Memory B cell (primary cell): ENCODE measurements around the gene TAF10.

Experiments
- ATAC-seq: fragments of 150-1000 bp; cut with Tn5 transposase; 2 replicates; pipeline ENCODE4 v1.10.0; 2021; ENCODE audit warnings: low read depth, mild to moderate bottlenecking, moderate library complexity
- DNase-seq, 2 donors: peaks; one replicate each; pipeline ENCODE4 v3.0.0; 2022; ENCODE audit warnings: low spot score in 2 of 2
- H3K27ac Mint-ChIP-seq: one replicate; pipeline ENCODE4 v1.8.0; 2022; ENCODE audit warnings: mild to moderate bottlenecking, moderate library complexity, mixed read lengths
- H3K27me3 Mint-ChIP-seq: one replicate; pipeline ENCODE4 v1.8.0; 2022; ENCODE audit warnings: mixed read lengths
- H3K36me3 Mint-ChIP-seq: one replicate; pipeline ENCODE4 v1.8.0; 2022; ENCODE audit warnings: mild to moderate bottlenecking, mixed read lengths
- H3K4me1 Mint-ChIP-seq: one replicate; pipeline ENCODE4 v1.8.0; 2022; ENCODE audit warnings: mixed read lengths
- H3K4me3 Mint-ChIP-seq: one replicate; pipeline ENCODE4 v1.8.0; 2022; ENCODE audit warnings: mild to moderate bottlenecking, moderate library complexity, mixed read lengths
- H3K9me3 Mint-ChIP-seq: one replicate; pipeline ENCODE4 v1.8.0; 2022; ENCODE audit warnings: mixed read lengths

The TAF10 gene

DNA sequence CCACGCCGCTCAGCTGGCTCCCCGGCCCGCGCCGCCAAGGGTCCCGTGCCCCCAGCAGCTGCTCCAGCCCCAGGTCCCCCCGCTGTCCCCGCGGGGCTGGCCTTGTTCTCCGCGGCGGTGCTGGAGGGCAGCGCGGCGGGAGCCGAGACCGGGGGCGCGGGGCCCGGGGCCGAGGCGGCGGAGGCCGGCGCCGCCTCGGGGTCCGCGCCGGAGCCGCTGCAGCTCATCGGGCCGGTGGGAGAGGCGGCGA lies 128 bp downstream of the TAF10 start:
- peak; percentile 4 for ATAC-seq
- peaks cover 38% of the 10 kb centered on the region for H3K36me3 Mint-ChIP-seq
- DNase-seq = no peak
- H3K4me1 Mint-ChIP-seq = peaks cover 28% of the 10 kb centered on the region
- H3K27ac Mint-ChIP-seq = no peak overlapping the region
- no peaks in the 10 kb centered on the region for H3K9me3 Mint-ChIP-seq
- no peaks in the 10 kb centered on the region for H3K27me3 Mint-ChIP-seq
- peak overlapping the region; percentile 90 for H3K4me3 Mint-ChIP-seq

DNA sequence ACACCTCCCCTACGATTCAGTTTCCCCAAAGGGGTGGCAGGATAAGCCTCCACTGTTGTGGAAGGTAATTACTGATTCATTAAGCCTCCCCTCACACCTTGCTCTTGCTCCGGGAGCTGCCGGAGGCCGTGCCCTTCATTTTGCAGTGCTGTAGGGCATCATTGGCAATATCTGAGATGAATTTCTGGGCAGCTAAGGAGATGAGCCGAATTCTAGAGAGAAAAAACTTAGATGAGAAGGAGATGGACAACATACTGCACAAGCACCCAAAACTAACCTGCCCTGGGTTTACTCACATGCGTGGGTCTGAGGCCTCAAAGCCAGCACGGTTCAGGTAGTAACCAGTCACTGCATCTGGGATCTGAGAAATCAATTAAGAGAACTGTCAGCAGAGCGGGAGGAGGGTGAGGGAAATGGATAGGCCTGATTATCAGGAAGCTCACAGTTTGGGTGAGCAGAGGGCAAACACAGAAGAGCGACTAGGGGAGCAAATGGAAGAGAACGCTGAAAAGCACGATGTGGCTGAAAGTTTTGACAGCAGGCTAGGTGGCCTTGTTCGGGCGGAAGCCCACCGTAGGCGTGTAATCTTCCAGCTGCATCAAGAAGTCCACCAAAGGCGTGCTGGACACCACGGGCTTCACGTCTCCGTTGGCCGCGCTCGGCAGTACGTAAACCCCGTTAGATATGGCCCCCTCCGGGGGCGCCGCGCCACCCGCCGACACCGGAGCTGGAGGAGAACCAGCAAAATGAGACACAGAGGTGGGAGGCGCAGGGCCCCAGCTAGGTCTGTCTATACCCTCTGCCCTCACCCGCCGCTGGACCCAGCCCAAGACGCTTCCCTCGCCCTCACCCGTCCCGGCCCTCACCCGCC lies 689 bp downstream of the TAF10 start:
- peaks cover 34% of the 10 kb centered on the region for H3K36me3 Mint-ChIP-seq
- peaks cover 27% of the 10 kb centered on the region for H3K4me1 Mint-ChIP-seq
- peak overlapping the region; percentile 90 for H3K4me3 Mint-ChIP-seq
- ATAC-seq (no peak), DNase-seq (no peak)
- no peak overlapping the region for H3K27ac Mint-ChIP-seq
- H3K27me3 Mint-ChIP-seq = no peaks in the 10 kb centered on the region
- no peaks in the 10 kb centered on the region for H3K9me3 Mint-ChIP-seq

DNA sequence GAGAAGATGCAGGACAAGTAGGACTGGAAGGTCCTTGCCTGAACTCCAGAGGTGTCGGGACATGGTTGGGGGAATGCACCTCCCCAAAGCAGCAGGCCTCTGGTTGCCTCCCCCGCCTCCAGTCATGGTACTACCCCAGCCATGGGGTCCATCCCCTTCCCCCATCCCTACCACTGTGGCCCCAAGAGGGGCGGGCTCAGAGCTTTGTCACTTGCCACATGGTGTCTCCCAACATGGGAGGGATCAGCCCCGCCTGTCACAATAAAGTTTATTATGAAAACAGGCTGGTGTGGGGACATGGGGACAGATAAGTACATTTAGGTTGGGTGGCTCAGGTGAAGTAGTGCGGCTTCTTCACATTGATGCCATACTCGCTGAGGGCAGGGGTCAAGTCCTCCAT lies 1.4 kb downstream of the TAF10 start:
- ATAC-seq (no peak), DNase-seq (no peak)
- no peaks in the 10 kb centered on the region for H3K9me3 Mint-ChIP-seq
- no peak overlapping the region for H3K27ac Mint-ChIP-seq
- peaks cover 29% of the 10 kb centered on the region for H3K36me3 Mint-ChIP-seq
- H3K27me3 Mint-ChIP-seq = no peaks in the 10 kb centered on the region
- peak overlapping the region; percentile 90 for H3K4me3 Mint-ChIP-seq
- peaks cover 27% of the 10 kb centered on the region for H3K4me1 Mint-ChIP-seq

DNA sequence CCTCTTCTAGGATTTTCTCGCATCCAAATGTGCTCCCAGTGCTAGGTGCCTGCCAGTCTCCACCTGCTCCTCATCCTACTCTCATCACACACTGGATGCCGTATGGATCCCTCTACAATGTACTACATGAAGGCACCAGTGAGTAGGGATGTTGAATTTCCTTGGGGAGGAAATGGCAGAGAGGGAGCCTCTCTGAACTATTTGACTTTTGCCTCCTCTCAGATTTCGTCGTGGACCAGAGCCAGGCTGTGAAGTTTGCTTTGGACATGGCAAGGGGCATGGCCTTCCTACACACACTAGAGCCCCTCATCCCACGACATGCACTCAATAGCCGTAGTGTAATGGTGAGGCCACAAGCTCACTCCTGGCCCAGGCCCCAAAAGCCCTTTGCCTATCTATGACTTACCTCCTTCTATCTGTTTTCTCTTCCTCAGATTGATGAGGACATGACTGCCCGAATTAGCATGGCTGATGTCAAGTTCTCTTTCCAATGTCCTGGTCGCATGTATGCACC lies 2.5 kb downstream of the TAF10 start:
- ATAC-seq (no peak), DNase-seq (no peak)
- Mint-ChIP-seq H3K9me3 (no peaks in the 10 kb centered on the region), H3K36me3 (peaks cover 20% of the 10 kb centered on the region), H3K4me1 (peaks cover 23% of the 10 kb centered on the region), H3K4me3 (no peak overlapping the region), H3K27ac (peak overlapping the region; percentile 73), H3K27me3 (no peaks in the 10 kb centered on the region)

DNA sequence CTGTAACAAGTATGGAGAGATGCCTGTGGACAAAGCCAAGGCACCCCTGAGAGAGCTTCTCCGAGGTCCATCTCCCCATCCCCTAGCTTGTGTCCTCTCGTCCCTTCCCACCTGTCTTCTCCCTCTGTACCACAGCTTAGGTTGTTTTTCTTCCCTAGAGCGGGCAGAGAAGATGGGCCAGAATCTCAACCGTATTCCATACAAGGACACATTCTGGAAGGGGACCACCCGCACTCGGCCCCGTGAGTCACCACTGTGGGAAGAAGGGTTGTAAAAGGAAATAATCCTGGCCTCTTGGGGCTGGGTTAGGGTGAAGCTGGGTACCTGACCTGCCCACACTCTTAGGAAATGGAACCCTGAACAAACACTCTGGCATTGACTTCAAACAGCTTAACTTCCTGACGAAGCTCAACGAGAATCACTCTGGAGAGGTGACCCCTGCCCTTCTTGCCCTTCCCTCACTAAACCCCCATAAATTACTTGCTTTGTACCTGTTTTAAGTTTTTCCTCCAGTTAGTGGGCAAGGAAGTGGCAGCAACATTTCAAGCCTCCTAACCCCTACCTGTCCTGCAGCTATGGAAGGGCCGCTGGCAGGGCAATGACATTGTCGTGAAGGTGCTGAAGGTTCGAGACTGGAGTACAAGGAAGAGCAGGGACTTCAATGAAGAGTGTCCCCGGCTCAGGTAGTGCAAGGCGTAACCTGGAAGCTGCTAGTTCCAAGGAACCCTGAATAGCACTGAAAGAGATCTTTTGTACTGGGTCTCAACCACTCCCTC lies 3.1 kb downstream of the TAF10 start:
- DNase-seq = peak in 1 of 2 donors; percentile 7
- H3K9me3 Mint-ChIP-seq = no peaks in the 10 kb centered on the region
- H3K27me3 Mint-ChIP-seq = no peaks in the 10 kb centered on the region
- peaks cover 20% of the 10 kb centered on the region for H3K36me3 Mint-ChIP-seq
- H3K27ac Mint-ChIP-seq = peak overlapping the region; percentile 73
- H3K4me3 Mint-ChIP-seq = no peak overlapping the region
- no peak for ATAC-seq
- peaks cover 23% of the 10 kb centered on the region for H3K4me1 Mint-ChIP-seq

DNA sequence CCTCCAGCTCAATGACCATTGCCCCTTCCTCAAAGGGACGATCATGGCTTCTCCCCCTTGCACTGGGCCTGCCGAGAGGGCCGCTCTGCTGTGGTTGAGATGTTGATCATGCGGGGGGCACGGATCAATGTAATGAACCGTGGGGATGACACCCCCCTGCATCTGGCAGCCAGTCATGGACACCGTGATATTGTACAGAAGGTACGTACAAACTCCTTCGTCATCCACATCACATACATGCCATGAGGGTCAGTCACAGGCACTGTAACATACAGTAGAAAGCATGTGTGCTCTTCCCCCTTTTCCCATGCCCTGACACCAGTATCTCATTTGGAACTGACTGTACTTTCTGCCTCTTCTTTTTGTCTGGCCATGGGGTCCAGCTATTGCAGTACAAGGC lies 4.0 kb downstream of the TAF10 start:
- Mint-ChIP-seq H3K27ac (no peak overlapping the region), H3K4me1 (peaks cover 23% of the 10 kb centered on the region), H3K9me3 (no peaks in the 10 kb centered on the region), H3K27me3 (no peaks in the 10 kb centered on the region), H3K4me3 (no peak overlapping the region), H3K36me3 (peaks cover 20% of the 10 kb centered on the region)
- ATAC-seq (no peak), DNase-seq (no peak)

DNA sequence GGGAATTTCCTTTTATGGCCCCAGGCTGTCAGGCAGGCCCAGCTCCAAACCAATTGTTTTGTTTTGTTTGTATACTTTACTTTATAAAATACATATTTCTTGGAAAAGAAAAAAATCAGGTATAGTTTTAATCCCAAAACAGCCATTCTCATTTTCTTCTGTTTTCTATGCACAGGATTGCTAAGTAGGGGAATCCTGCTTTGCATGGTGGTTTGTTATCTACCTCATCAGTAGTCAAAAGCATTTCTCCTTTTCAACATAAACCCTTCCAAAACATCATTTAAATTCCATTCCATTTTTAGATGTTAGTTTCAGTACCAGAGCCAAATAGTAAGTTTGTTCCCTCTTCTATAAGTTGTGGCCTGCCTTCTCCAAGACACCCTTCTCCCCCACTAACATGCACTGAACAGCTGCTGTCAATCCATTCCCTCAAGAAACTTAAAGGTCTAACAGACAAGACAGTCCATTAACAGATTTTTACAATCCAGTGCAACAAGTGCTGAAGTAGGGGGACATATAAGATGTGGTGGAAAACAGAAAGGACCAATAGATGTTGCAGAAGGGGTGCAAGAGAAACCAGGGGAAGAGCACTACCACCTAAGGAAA lies 4.7 kb downstream of the TAF10 start:
- ATAC-seq (no peak), DNase-seq (no peak)
- H3K9me3 Mint-ChIP-seq = no peaks in the 10 kb centered on the region
- H3K27ac Mint-ChIP-seq = peak overlapping the region; percentile 81
- H3K36me3 Mint-ChIP-seq = peaks cover 20% of the 10 kb centered on the region
- H3K27me3 Mint-ChIP-seq = no peaks in the 10 kb centered on the region
- peak overlapping the region; percentile 45 for H3K4me3 Mint-ChIP-seq
- H3K4me1 Mint-ChIP-seq = peaks cover 23% of the 10 kb centered on the region

DNA sequence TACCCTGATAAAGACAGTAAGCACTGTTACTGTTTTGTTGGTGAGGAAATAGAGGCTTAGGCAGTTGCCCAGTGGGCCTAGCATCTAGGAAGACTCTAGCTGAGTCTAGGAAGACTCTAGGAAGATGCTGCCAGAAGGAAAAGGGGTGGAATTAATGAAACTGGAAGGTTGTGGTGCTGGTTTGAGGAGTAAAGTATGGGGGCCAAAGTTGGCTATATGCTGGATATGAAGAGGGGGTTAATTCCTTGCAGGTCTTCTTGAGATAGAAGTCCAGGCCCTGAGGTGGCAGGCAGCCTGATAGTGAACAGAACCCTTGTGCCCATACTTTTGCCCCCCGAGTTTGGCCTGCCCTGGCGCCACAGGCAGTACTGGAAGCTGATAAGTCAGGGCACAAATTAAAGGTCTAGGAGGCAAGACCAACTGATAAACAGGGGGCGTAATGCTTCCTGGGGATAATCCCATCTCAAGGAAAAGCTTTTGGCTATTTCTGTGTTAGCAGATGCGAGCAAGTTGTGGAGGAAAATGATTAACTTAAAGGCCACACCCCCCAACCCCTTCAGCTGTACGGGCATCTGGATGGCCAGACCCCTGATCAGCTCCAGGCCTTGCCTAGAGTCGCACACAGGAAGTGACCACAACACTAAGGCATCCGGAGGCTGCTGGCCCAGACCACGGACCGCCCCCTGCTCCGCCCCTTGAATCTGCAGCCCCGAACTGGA lies 5.4 kb downstream of the TAF10 start:
- H3K4me3 Mint-ChIP-seq = peak overlapping the region; percentile 15
- no peaks in the 10 kb centered on the region for H3K9me3 Mint-ChIP-seq
- ATAC-seq (no peak), DNase-seq (peak in 1 of 2 donors; percentile 18)
- H3K36me3 Mint-ChIP-seq = peaks cover 20% of the 10 kb centered on the region
- H3K27ac Mint-ChIP-seq = peak overlapping the region; percentile 81
- H3K27me3 Mint-ChIP-seq = no peaks in the 10 kb centered on the region
- H3K4me1 Mint-ChIP-seq = peaks cover 28% of the 10 kb centered on the region

DNA sequence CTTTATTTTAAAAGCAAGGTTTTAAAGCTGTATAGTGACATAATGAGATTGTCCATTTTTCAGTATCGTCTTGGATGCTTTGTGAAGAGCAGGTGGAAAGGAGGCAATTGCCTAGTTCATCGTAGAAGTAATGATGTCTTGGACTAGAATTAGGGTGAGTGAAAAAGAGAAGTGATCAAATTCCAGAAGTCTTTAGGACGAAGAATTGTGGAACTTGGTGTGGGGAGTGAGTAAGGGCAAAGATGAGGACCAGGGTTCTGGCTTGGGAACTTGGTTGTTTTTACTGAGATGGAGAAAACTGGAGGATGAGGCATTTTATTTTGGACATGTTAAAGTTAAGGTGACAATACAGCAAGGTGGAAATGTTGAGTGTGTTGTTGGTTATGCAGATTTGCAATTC lies 7.2 kb downstream of the TAF10 start:
- Mint-ChIP-seq H3K36me3 (peaks cover 15% of the 10 kb centered on the region), H3K4me1 (peaks cover 20% of the 10 kb centered on the region), H3K9me3 (no peaks in the 10 kb centered on the region), H3K4me3 (no peak overlapping the region), H3K27ac (no peak overlapping the region), H3K27me3 (no peaks in the 10 kb centered on the region)
- no peak for ATAC-seq
- no peak for DNase-seq

DNA sequence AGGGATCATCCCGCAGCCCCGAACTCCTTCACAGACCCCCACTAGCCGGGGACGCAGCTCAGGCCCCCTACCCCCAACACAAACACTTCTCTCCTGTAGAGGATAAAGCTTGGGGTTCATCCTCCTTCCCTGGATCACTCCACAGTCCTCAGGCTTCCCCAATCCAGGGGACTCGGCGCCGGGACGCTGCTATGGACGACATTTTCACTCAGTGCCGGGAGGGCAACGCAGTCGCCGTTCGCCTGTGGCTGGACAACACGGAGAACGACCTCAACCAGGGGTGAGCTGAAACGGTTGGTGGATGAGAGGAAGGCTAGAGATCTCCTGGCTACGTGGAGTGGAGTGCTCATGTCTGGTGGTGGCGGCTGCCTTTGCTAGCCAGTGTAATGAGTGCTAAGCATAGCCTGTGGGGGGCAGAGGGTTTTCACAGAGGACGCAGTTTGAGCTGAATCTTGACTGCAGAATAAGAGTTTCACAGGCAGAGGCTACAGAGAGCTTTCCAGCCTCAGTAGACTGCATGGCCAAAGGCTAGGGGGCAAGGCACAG lies 7.9 kb downstream of the TAF10 start:
- Mint-ChIP-seq H3K9me3 (no peaks in the 10 kb centered on the region), H3K27me3 (no peaks in the 10 kb centered on the region), H3K4me1 (peaks cover 25% of the 10 kb centered on the region), H3K27ac (no peak overlapping the region), H3K36me3 (peaks cover 16% of the 10 kb centered on the region), H3K4me3 (no peak overlapping the region)
- ATAC-seq (peak; percentile 63), DNase-seq (peak; percentile 30 to 52)

DNA sequence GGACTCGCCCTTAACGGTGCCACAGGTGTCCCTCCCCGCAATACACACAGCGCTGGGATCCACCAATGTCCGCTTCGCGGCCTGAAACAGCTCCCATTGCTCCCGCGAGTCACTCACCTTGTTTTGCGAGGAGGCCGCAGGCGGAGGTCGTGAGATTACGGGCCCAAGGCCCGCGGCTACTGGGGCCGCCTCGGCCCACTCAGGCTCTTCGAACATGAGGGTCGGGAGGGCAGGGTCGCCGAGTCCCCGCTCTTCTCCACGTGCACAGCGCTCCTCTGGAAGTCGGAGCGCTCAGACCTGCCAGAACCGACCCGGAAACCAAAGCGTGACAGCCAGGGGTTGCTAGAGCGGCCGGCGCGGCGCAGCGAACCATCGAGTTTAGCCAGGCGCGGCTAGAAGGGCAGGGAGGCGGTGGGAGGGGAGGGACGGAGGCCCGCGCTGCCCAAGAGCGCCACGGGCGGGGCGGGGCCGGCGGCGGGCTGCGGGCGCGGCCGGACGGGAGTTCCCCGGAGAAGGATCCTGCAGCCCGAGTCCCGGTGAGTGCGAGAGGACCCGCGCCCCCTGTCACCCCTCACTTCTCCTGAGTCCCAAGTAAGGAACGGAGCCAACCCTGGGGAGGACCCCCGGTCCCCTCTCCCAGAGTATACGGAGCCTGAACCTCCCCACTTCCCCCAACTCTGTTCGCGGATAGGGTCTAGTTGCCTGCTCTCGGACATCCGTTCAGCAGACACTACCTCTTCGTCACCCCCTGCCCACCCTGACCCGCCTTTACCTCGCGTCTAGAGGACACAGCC lies 8.5 kb downstream of the TAF10 start, which contains the start of the genes ILK and RRP8:
Gene ILK, plus strand, starts transcription at position 488 of the 794 bp plus-strand sequence. CDS start 498 bp downstream, outside the sequence.
Gene RRP8, minus strand, starts transcription at position 330 of the 794 bp plus-strand sequence. Its CDS starts 114 bp downstream, at position 216.
- Mint-ChIP-seq H3K36me3 (peaks cover 16% of the 10 kb centered on the region), H3K4me1 (peaks cover 29% of the 10 kb centered on the region), H3K27ac (no peak within 1 kb of the TSS), H3K27me3 (no peaks in the 10 kb centered on the region), H3K4me3 (no peak within 1 kb of the TSS), H3K9me3 (no peaks in the 10 kb centered on the region)
- ATAC-seq (peak; percentile 85), DNase-seq (peak; percentile 76 to 81)

DNA sequence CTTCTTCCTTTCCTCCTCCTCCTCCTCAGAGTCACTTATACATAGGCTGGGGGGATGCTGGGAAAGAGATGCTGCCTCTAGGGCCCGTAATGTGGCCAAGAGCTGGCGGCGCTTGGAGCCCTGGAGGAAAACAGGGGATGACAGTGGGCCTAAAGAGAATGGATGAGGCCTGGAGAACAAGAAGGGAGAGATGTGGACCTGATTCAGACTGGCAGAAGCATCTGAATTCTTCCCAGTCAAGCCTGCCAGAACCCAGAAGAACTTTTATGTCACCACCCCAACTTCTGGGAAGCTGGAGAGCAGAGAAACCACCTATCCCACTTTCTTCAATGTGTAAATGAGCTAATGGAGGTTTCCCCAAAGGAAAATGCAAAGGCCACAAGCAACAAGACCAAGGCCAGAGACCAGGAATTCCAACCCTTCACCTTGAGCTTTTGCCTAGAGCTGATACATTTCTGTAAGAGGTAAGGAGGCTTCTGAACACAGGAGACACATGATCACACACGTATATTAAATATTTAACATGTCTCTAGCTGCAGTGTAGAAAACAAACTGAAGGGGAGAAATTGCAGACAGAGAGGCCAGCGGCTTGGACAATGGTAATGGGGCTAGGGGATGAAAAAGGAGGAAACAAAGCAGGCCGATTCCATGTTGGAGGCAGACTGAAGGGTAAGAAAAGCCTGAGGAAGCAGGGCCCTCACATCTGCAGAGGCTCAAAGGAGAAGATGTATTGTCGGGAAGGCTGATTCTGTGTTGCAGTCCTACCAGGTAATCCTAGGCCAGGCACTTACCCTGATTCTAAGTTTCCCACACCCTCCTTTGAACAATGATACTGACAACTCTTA lies 9.7 kb downstream of the TAF10 start:
- H3K27ac Mint-ChIP-seq = peak overlapping the region; percentile 73
- no peaks in the 10 kb centered on the region for H3K9me3 Mint-ChIP-seq
- H3K4me3 Mint-ChIP-seq = no peak overlapping the region
- no peaks in the 10 kb centered on the region for H3K27me3 Mint-ChIP-seq
- no peak for DNase-seq
- H3K36me3 Mint-ChIP-seq = peaks cover 19% of the 10 kb centered on the region
- H3K4me1 Mint-ChIP-seq = peaks cover 31% of the 10 kb centered on the region
- ATAC-seq = no peak
